Muscle layer of duodenum (tissue), 2 donors: ENCODE results near the gene CCDC150.
A peak's percentile ranks its signal among the peaks of the same experiment; 100 is the strongest.

ENCODE experiments used
- H3K27ac ChIP-seq: one replicate; pipeline ENCODE4 v1.7.0; 2013; ENCODE audit warnings: mild to moderate bottlenecking, low read length
- H3K27me3 ChIP-seq: one replicate; pipeline ENCODE4 v1.7.0; 2013; ENCODE audit warnings: low read depth, mild to moderate bottlenecking, control low read depth, low read length
- H3K36me3 ChIP-seq, 2 donors: one replicate each; pipeline ENCODE4 v1.7.0; 2013; ENCODE audit warnings: low read length in 2 of 2, control low read depth in 1 of 2, mild to moderate bottlenecking in 1 of 2; ENCODE audit not compliant: insufficient read depth in 2 of 2, control insufficient read depth in 1 of 2
- H3K4me1 ChIP-seq, 2 donors: one replicate each; pipeline ENCODE4 v1.7.0; 2013; ENCODE audit warnings: low read length in 2 of 2, mild to moderate bottlenecking in 2 of 2, control low read depth in 1 of 2, moderate library complexity in 1 of 2; ENCODE audit not compliant: insufficient read depth in 2 of 2, control insufficient read depth in 1 of 2
- H3K4me3 ChIP-seq, 2 donors: one replicate each; pipeline ENCODE4 v1.7.0; 2013; ENCODE audit warnings: low read length in 2 of 2, low read depth in 1 of 2, mild to moderate bottlenecking in 1 of 2
- H3K9me3 ChIP-seq, 2 donors: one replicate each; pipeline ENCODE4 v1.7.0; 2013; ENCODE audit warnings: low read length in 2 of 2, control low read depth in 1 of 2, mild to moderate bottlenecking in 1 of 2; ENCODE audit not compliant: control insufficient read depth in 1 of 2
- donor health status: healthy.

CCDC150 gene

DNA sequence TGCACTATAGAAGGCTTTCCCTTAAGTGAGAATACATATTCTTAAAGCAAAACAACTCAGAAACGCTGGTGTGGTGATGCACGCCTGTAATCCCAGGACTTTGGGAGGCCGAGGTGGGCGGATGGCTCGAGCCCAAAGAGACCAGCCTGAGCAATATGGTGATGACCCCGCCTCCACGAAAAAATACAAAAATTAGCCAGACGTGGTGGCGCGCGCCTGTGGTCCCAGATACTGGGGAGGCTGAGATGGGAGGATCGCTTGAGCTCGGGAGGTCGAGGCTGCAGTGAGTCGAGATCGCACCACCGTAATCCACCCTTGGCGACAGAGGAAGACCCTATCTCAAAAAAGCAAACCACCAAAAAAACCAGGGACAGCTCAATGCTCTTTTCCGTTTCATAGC, 750 bp upstream of the CCDC150 start:
- Histone ChIP-seq H3K36me3 (no peaks in the 10 kb centered on the region), H3K27ac (no peak overlapping the region), H3K4me1 (peaks cover 6% of the 10 kb centered on the region in 2 donors), H3K9me3 (no peaks in the 10 kb centered on the region), H3K27me3 (no peaks in the 10 kb centered on the region), H3K4me3 (peak overlapping the region; percentile 81 to 85)

DNA sequence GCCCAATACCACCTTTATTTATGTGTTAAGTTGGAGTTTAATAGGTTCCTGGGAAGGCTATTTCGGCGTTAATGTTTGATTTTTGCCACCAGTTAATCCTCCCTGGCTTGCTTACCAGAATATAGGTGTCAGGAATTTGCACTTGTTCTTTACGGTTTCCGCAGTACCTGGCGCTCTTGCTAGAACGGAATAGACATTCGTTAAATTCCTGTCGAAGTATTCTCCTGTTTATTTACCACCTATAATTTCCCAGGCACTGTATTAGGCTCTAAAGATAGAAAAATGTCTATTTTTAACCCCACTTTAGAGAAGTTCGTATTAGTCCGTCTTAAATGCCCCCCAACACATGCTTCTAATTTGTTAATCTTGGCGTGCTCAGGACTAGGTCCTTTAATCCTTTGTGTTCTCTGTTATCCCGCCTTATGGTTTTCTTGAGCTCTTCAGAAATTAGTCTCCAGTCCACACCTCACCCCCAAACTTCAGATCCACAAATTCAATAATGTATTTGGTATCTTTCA, 575 bp downstream of the CCDC150 start:
- peaks cover 6% of the 10 kb centered on the region in 2 donors for H3K4me1 ChIP-seq
- H3K9me3 ChIP-seq = no peaks in the 10 kb centered on the region
- H3K36me3 ChIP-seq = no peaks in the 10 kb centered on the region
- H3K27ac ChIP-seq = no peak overlapping the region
- H3K4me3 ChIP-seq = peak overlapping the region; percentile 81 to 85
- H3K27me3 ChIP-seq = no peaks in the 10 kb centered on the region

DNA sequence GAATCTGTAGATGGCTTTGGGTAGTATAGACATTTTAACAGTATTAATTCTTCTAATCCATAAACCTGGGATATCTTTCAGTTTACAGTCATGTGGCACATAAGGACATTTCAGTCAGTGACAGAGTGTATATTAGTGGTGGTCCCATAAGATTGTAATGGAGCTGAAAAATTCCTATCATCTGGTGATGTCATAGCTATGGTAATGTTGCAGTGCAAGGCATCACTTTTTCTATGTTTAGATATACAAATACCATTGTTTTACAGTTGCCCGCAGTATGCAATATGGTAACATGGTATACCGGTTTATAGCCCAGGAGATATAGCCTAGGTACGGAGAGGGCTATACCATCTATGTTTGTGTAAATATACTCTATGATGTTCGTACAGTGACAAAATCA, 9.7 kb downstream of the CCDC150 start:
- Histone ChIP-seq H3K4me1 (no peaks in the 10 kb centered on the region), H3K27me3 (no peaks in the 10 kb centered on the region), H3K9me3 (peaks cover 17 to 36% of the 10 kb centered on the region in 2 donors), H3K27ac (no peak overlapping the region), H3K4me3 (no peak overlapping the region), H3K36me3 (no peaks in the 10 kb centered on the region)

DNA sequence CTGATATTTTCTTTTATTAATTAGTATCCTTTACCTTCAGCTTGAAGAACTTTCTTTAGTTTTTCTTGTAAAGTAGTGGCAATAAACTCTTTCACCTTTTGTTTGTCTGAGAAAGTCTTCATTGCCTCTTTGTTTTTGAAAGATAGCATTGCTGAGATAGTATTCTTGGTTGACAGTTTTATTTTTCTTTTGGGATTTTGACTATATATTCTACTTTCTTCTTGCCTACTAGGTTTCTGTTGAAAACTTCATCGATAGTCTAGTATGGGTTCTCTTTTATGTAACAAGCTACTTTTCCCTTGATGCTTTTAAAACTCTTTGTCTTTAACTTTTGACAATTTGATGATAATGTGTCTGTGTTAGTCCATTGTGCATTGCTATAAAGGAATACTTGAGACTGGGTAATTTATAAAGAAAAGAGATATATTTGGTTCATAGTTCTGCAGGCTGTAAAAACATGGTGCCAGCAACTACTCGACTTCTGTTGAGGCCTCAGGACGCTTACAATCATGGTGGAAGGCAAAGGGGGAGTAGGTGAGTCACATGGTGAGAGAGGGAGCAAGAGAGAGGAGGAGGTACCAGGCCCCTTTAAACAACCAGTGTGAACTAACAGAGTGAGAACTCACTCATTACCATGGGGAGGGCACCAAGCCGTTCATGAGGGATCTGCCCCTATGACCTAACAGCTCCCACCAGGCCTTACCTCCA, 12.0 kb downstream of the CCDC150 start:
- Histone ChIP-seq H3K4me1 (no peaks in the 10 kb centered on the region), H3K27ac (no peak overlapping the region), H3K9me3 (peaks cover 17 to 36% of the 10 kb centered on the region in 2 donors), H3K27me3 (no peaks in the 10 kb centered on the region), H3K4me3 (no peak overlapping the region), H3K36me3 (no peaks in the 10 kb centered on the region)

DNA sequence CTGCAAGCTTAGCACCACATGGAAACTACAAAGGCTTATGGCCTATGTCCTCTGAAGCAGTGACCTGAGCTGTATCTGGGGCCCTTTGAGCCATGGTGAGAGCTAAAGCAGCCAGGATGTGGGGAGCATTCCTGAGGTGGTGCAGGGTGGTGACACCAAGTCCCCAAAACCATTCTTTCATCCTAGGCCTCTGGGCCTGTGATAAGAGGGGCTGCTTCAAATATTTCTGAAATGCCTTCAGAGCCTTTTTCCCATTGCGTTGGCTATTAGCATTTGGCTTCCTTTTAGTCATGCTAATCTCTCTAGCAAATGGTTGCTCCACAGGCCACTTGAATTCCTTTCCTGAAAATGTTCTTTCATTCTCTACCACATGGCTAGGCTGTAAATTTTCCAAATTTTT, 13.4 kb downstream of the CCDC150 start:
- Histone ChIP-seq H3K27me3 (no peaks in the 10 kb centered on the region), H3K36me3 (no peaks in the 10 kb centered on the region), H3K4me3 (peak overlapping the region in 1 of 2 donors; percentile 6), H3K9me3 (peaks cover 17 to 36% of the 10 kb centered on the region in 2 donors), H3K4me1 (no peaks in the 10 kb centered on the region), H3K27ac (no peak overlapping the region)

DNA sequence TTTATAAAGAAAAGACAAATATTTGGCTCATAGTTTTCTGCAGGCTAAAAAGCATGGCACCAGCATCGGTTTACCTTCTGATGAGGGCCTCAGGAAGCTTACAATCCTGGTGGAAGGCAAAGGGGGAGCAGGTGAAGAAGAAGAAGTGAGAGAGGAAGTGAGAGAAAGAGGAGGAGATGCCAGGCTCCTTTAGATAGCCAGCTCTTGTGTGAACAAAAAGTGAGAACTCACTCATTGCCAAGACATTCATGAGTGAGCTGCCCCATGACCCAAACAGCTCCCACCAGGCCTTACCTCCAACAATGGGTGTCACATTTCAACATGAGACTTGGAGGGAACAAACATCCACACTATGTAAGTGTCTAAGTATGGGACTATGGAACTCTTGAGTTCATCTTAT, 14.3 kb downstream of the CCDC150 start:
- Histone ChIP-seq H3K27me3 (no peaks in the 10 kb centered on the region), H3K4me3 (no peak overlapping the region), H3K36me3 (no peaks in the 10 kb centered on the region), H3K4me1 (no peaks in the 10 kb centered on the region), H3K27ac (no peak overlapping the region), H3K9me3 (peaks cover 17 to 36% of the 10 kb centered on the region in 2 donors)

DNA sequence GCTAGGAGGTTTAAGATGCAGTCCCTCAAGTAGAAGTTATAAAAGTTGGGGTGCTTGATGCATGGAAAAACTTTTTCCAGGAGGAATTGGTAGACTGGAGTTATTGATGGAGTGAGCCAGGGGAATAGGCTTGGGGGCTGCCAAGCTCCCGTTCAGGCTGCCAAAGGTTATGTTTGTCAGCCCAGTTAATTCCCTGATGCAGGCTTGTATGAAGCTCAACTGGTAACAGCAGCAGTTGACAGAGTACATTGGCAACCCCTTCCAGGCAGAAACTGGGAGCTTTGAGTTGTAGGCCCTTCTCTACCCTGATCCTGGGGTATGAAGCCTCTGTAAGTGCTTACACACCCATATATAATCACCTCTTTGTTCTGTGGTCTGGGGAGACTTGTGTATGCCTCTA, 16.2 kb downstream of the CCDC150 start:
- H3K9me3 ChIP-seq = peaks cover 13 to 27% of the 10 kb centered on the region in 2 donors
- H3K36me3 ChIP-seq = no peaks in the 10 kb centered on the region
- H3K4me1 ChIP-seq = no peaks in the 10 kb centered on the region
- no peak overlapping the region for H3K4me3 ChIP-seq
- H3K27me3 ChIP-seq = no peaks in the 10 kb centered on the region
- H3K27ac ChIP-seq = no peak overlapping the region

DNA sequence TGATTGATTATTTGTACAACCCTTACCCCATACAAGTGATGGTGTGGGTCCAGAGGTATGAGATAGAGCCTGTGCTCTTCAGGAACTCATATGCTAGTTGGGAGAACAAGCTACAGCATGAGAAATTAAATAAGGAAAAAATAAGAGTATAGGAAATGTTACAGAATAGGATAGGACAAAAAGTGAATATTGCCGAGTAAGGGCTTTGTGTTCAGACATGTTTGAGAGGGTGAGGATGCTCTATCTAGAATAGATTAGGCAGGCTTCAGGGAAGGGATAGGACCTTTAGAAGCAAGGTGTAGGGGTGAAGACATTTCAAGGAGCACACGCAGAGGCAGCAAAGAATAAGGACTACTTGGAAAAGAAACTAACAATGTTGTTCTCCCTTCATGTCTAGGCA, 17.8 kb downstream of the CCDC150 start:
- H3K4me1 ChIP-seq = no peaks in the 10 kb centered on the region
- peaks cover 3 to 16% of the 10 kb centered on the region in 2 donors for H3K9me3 ChIP-seq
- H3K27ac ChIP-seq = no peak overlapping the region
- no peak overlapping the region for H3K4me3 ChIP-seq
- H3K27me3 ChIP-seq = no peaks in the 10 kb centered on the region
- no peaks in the 10 kb centered on the region for H3K36me3 ChIP-seq

DNA sequence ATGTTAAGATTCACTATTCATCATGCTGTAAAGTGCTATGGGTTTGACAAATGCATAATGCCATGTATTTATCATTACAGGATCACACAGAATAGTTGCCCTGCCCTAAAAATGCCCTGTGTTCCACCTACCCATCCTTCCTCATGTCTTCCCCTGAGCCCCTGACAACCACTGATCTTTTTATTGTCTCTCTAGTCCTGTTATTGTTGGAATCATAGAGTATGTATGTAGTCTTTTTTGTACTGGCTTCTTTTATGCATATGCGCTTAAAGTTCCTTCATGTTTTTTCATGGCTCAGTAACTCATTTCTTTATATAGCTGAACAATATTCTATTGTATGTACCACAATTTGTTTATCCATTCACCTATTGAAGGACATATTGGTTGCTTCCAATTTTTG, 20.3 kb downstream of the CCDC150 start:
- H3K36me3 ChIP-seq = no peaks in the 10 kb centered on the region
- H3K27me3 ChIP-seq = no peaks in the 10 kb centered on the region
- no peak overlapping the region for H3K27ac ChIP-seq
- H3K9me3 ChIP-seq = no peaks in the 10 kb centered on the region
- no peaks in the 10 kb centered on the region for H3K4me1 ChIP-seq
- no peak overlapping the region for H3K4me3 ChIP-seq

DNA sequence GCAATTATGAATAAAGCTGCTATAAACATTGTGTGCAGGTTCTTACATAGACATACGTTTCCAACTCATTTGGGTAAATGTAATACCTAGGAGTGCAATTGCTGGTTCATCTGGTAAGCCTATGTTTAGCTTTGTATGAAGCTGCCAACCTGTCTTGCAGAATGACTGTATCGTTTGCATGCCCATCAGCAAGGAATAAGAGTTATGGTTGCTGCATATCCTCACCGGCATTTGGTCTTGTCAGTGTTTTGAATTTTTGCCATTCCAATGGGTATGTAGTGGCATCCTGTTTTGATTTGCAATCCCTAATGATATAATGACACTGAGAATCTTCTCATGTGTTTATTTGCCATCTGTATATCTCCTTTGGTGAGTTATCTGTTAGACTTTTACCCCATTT, 20.7 kb downstream of the CCDC150 start:
- H3K36me3 ChIP-seq = no peaks in the 10 kb centered on the region
- H3K27ac ChIP-seq = no peak overlapping the region
- no peaks in the 10 kb centered on the region for H3K4me1 ChIP-seq
- H3K27me3 ChIP-seq = no peaks in the 10 kb centered on the region
- no peaks in the 10 kb centered on the region for H3K9me3 ChIP-seq
- no peak overlapping the region for H3K4me3 ChIP-seq

DNA sequence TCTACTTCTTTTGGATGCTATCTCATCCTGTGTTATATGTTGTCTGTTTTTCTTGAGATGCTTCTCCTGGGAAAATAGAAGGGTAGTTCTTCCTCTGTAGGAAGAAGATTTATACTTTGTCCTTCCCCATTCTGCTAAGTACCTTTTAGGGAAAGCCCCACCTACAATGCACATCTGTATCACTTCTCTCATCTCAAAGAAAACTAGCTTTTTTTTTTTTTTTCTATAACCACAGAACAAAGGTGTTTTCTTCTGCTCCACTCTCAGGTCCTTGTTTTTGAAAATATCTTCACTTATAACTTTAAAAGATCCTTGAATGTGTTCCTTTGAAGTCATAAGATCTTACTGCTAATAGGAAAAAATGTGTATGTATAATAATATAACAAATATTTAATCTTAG, 30.8 kb downstream of the CCDC150 start:
- Histone ChIP-seq H3K27me3 (no peaks in the 10 kb centered on the region), H3K4me3 (no peak overlapping the region)

DNA sequence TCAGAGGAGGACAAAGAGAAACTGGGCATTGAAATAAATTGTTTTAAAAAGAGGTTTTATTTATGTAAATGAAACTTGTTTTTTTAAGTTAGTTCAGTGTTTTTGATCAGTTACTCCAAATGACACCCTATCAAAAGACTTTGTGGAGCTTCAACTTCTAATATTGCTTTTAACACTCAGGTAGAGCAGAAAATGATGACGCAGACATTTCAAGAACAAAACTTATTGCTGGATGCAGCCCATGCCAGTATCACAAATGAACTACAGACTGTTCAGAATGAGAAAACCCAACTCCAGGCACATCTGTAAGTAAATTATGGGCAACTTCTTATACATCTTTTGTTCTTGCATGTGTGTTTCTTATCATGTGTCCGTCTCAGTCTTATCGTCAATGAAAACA, 36.4 kb downstream of the CCDC150 start:
- H3K27ac ChIP-seq = no peak overlapping the region
- H3K36me3 ChIP-seq = no peaks in the 10 kb centered on the region
- no peaks in the 10 kb centered on the region for H3K27me3 ChIP-seq
- no peaks in the 10 kb centered on the region for H3K9me3 ChIP-seq
- no peaks in the 10 kb centered on the region for H3K4me1 ChIP-seq
- no peak overlapping the region for H3K4me3 ChIP-seq

More for the DNA sequence above, 30.8 kb downstream of the CCDC150 start:
- H3K36me3 ChIP-seq = no peaks in the 10 kb centered on the region
- no peaks in the 10 kb centered on the region for H3K9me3 ChIP-seq
- no peak overlapping the region for H3K27ac ChIP-seq
- no peaks in the 10 kb centered on the region for H3K4me1 ChIP-seq
